HT1080 (cell line): ENCODE results near the gene CLEC7A. TPM values are rescaled to one million over a fixed set of nuclear protein-coding genes. Genes with fewer than 3 reads are reported as not detected.

Experiments
- DNase-seq: peaks from one replicate; pipeline ENCODE4 v3.0.0-alpha.2; 2015; ENCODE audit warnings: low read depth
- total RNA-seq: library from RNA; depleted of rRNA; stranded (reverse); fragments of >200 nt; shearing (Covaris generic); gene quantifications from 2 replicates; pipeline ENCODE4 v1.2.3, GENCODE V29; 2014; rRNA removed

Gene CLEC7A
- total RNA-seq, 1 experiment from 2014 or later, result not detected

GRCh38 chr12:10095971-10096370, 34.0 kb downstream of the CLEC7A start:
- DNase-seq, result no peak

- no peak for DNase-seq
Observed at GRCh38 chr12:10094646-10095395, 35.2 kb downstream of the CLEC7A start.

GRCh38 chr12:10088955-10089900, 40.8 kb downstream of the CLEC7A start:
- DNase-seq, result no peak

GRCh38 chr12:10088031-10088430, 42.0 kb downstream of the CLEC7A start:
- DNase-seq, result no peak

GRCh38 chr12:10086387-10086786, 43.6 kb downstream of the CLEC7A start:
- no peak for DNase-seq

GRCh38 chr12:10084733-10085132, 45.3 kb downstream of the CLEC7A start:
- DNase-seq, result no peak

- no peak for DNase-seq
Observed at GRCh38 chr12:10082117-10082874, 47.7 kb downstream of the CLEC7A start.

GRCh38 chr12:10075451-10075850, 54.5 kb downstream of the CLEC7A start:
- DNase-seq, result no peak

- no peak for DNase-seq
Observed at GRCh38 chr12:10073261-10073660, 56.7 kb downstream of the CLEC7A start.

GRCh38 chr12:10072131-10072530, 57.9 kb downstream of the CLEC7A start:
- no peak for DNase-seq

GRCh38 chr12:10070380-10070779, 59.6 kb downstream of the CLEC7A start:
- no peak for DNase-seq

GRCh38 chr12:10069976-10070375, 60.0 kb downstream of the CLEC7A start:
- no peak for DNase-seq

GRCh38 chr12:10069099-10069498, 60.9 kb downstream of the CLEC7A start:
- DNase-seq, result peak; percentile 42

GRCh38 chr12:10068644-10069043, 61.4 kb downstream of the CLEC7A start:
- DNase-seq, result no peak

- peak; percentile 73 for DNase-seq
Observed at GRCh38 chr12:10067942-10068341, 62.1 kb downstream of the CLEC7A start.

- DNase-seq, result no peak
Observed at GRCh38 chr12:10067264-10067663, 62.7 kb downstream of the CLEC7A start.

Other genes starting within 250 kb of the CLEC7A start
- gene KLRF2, start 248.7 kb downstream of the CLEC7A start, total RNA-seq, result not detected in 2 replicates
- gene CLEC2A, start 197.8 kb downstream of the CLEC7A start, total RNA-seq, result not detected in 2 replicates
- not detected in 2 replicates for gene CLEC12A, start 158.8 kb downstream of the CLEC7A start, total RNA-seq
- gene CLEC1B, start 131.1 kb downstream of the CLEC7A start, total RNA-seq, result not detected in 2 replicates
- gene CLEC12B, start 119.6 kb downstream of the CLEC7A start, total RNA-seq, result 0.21 TPM in 1 of 2 replicates, not detected in the other
- not detected in 2 replicates for gene CLEC9A, start 99.5 kb downstream of the CLEC7A start, total RNA-seq
- gene CLEC1A, start 31.2 kb downstream of the CLEC7A start, total RNA-seq, result not detected in 2 replicates
- not detected in 2 replicates for gene OLR1, start 41.9 kb upstream of the CLEC7A start, total RNA-seq
- 0.07 TPM in 1 of 2 replicates, not detected in the other for gene TMEM52B, start 48.8 kb upstream of the CLEC7A start, total RNA-seq
- gene GABARAPL1, start 82.7 kb upstream of the CLEC7A start, total RNA-seq, result 2.3 and 3.9 TPM in 2 replicates
- gene KLRD1, start 177.7 kb upstream of the CLEC7A start, total RNA-seq, result under 0.01 TPM in 1 of 2 replicates, not detected in the other